GM18520 (cell line): Measurements from ENCODE around the gene NRBF2.

Experiments used
- ATAC-seq: cut with Tn5 transposase; IDR thresholded peaks from one replicate; pipeline ENCODE4 v1.9.1; 2021; ENCODE audit not compliant: unreplicated experiment

The NRBF2 gene

DNA sequence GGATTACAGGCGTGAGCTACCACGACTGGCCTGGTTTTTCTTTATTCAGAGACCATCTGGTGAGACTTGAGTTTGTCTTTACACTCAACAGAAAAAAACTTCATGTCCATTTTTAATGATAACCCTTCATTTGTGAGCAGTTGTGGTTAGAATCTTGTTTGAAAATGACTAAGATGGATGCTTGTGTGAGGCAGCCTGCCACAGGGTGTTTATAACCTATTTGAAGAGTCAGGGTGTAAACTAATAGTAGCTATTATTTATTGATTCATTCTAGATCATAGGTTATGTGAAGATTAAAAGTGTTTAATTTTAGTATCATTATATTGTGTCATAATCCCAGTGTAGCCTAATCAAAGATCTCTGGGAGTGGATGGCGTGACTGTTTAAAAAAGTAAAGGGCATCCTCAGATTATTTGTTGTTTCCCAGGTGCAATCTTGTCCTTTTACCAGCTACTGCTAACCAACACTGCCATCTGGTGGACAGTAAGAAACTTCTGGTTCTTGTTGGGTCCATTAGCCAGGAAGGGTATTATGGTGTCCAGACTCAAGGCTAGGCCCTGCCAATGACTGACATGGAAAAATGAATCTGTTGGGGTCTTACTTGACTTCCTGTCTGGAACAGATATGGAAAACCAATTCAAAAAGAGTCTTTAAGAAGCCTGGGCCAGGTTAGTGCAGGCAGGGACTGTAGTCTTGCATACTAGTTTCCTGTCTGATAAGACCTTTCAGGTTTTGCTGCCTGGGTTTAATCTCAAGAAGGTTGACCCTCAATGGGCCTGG, 24.9 kb downstream of the NRBF2 start:
- peak; percentile 67 for ATAC-seq

DNA sequence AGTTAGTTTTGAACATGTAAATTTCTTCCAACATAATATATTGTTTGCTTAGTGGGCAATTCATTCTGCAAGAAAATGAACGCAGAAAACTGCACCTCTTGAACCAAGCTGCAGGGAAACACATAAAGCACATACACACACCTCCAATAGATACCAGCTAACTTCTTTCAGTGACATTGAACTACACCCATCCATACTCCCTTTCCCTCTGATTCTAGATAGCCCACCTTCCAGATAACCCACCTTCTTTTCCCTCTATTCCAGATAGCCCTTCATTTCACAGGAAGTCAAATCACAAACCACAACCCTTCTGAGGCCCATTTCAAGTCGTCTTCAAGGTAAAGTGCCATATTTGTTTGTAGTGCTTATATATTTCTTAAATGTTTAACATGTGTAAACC, 28.5 kb downstream of the NRBF2 start:
- no peak for ATAC-seq

DNA sequence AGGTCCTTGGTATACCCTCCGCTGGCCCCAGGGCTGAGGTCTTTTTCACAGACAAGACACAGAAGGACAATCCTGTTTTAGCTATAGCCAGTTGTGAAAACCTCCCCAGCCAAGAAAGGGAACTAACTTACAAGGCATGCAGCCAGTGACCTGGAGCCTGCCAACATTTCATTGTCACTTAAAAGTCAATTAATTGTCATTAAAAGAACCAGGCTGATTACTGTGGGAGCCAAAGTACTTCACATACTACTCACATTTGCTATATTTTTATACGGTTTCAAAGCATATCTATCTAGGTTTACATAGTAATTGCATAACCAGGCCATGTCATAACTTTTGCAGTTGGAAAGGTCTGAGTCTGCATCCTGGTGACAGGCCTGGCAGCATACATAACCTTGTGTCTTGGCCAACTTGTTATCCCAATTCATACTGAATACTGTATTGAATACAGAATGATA, 31.1 kb downstream of the NRBF2 start:
- ATAC-seq, result no peak

DNA sequence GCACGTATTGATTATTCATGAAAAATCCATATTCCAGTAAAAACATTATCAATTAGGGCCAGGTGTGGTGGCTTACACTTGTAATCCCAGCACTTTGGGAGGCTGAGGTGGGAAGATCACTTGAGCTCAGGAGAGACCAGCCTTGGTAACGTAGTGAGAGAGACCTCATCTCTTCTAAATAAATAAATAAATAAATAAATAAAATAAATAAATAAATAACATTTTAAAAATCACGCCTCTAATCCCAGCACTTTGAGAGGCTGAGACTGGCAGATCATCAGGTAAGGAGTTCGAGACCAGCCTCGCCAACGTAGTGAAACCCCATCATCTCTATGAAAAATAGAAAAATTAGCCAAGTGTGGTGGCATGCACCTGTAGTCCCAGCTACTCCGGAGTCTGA, 32.1 kb downstream of the NRBF2 start:
- no peak for ATAC-seq

DNA sequence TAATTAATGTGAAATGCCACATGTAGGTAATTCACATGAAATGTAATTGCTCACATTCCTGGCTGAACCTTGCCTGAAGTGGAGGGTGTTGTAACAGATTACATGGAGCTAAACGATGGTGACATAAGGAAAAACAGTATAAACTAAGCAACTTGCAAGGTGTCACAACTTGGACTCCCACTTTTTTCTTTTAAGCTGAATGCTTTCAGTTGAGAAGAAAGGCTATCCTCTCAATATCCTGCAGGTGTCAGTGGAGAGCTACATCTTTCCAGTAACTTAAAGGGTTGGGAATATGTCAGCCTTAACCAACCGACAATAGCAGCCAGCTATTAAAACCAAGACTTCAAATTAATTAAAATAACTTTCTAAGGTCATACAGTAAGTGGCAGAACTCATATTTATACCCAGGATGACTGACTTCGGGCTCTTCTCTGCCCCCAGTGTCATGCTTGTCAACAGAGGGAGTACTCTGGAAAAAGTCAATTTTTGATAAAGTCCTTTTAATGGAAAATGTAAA, 33.7 kb downstream of the NRBF2 start:
- ATAC-seq, result no peak

DNA sequence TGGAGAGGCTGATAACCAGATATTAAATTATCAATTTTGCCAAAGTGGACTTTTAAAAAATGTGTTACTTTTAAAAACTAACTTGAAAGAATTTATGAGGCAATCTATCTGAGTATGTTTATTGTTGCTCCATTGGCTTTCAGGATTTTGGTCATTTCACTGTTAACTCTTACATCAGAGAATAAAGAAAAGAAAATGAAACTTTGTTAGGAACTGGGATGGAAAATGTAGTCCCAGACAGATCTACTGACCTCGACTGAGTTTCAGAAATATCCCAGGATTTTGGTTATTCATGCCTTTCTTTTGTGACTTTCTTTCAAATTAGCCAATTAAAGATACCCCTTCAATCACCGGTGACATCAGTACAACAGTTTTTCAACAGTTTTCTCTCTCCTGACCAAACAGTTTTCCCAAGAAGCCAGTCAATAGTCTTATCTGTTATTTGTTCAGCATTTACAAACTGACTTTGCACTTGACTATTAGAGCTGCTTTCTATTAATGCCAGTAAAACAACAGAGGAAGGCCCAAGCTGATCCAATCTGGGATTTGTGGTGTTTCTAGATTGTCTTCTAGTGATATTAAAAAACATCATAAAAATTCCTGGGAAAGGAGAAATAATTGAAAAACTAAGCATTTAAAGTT, 35.8 kb downstream of the NRBF2 start:
- ATAC-seq, result no peak

- no peak for ATAC-seq
Measured at GRCh38 chr10:63169624-63170023, 36.5 kb downstream of the NRBF2 start.

DNA sequence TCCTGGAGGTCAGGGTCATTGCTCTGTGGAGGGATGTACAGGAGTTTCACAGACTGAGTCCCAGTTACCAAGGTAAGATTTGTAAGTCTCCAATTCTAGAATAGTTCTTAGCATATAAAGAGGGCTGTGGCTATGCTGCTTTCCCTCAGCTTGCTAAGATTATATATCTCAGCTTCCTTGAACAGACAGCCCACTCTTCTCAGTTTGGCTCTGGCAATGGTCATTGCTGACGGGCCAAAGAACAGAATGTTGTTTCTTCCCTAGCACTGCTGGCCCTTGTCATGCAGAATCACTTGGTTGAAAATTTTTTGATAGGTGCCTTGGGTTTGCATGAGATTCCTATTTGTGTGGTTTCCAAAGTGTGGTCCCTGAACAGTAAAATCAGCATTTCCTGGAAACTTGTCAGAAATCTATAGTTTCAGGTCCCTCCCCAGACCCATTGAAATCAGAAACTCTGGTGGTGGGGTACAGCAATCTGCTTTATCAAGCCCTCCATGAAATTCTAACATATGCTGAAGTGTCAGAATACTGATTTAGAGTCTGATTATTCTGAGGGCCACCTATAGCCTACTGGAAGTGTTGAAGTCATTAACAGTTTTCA, 38.2 kb downstream of the NRBF2 start:
- no peak for ATAC-seq

DNA sequence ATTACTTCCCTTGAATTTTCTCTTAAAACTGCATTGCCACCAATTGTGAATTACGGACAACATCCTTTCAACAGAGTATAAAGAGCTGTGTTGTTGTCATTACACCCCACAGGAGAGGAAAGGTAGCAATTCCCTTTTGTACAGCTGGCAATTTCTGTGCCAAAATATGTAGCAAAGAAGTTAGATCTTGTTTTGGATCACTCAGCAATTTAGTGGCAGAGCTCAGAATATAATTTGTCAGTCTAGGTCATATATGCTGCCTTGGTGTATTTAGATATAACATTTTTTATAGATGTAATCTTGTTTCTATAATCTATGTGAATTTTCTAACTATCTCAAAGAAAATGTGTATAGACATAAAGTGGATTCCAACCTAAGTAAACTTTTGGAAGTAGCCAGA, 38.8 kb downstream of the NRBF2 start:
- ATAC-seq, result no peak

- peak; percentile 99 for ATAC-seq
Measured at GRCh38 chr10:63173468-63174232, 40.5 kb downstream of the NRBF2 start.

DNA sequence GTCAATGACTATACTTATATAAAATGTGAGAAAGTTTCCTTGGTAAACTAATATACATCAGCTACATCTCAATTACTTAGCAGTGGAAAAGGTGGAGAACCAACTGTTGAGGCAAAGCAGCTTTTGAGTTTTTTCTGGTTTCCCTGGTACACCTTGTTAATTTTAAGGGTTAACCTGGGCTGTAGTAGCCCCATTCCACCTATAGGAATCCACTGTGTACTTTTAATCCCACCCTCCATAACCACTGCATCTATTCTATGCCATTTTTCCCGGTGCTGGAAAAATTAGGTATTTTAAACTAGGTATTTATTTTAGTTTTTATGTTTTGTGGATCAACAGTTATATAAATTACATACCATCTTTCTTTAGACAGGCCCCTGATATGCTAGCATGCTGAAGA, 42.4 kb downstream of the NRBF2 start:
- no peak for ATAC-seq

GRCh38 chr10:63192826-63193225, 59.7 kb downstream of the NRBF2 start:
- ATAC-seq, result no peak

GRCh38 chr10:63197344-63198092, 64.4 kb downstream of the NRBF2 start:
- ATAC-seq, result no peak

- no peak for ATAC-seq
Measured at GRCh38 chr10:63199716-63200115, 66.6 kb downstream of the NRBF2 start.

DNA sequence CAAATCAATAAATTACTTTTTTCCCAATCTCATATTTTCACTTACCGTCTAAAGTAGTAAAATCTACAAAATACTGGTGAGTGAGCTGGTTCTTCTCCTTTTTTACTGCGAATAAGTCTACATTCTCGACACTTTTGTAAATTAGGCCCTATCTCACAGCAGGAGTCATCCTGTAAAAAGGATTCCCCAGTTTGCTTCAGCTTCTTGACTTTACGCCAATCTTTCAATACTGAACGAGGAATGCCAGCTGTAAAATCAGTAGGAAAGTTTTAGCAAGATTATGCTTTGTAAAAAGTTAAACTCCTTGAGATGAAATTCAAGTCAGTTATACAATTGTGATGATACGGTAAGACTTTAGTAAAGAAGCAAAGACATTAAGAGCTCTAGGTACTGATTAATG, 67.3 kb downstream of the NRBF2 start:
- no peak for ATAC-seq

DNA sequence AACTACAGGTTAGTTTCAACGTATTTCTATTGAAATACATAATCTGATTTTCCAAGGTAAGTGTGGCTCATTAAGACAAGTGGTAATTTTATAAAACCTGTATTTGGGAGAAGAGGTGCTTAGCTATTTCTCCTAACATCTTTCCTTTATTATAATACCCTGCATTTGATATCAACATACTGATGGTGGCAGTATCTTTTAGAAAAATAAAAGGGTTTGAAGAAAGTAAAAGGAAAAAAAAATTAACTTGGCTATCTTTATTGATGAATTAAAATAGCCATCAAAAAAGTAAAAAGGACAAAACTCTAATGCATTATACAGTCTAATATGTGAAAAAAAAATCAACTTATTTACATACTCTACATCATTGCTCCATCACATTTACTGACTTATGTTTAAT, 68.0 kb downstream of the NRBF2 start:
- ATAC-seq, result no peak
